ENCODE results near the gene HYAL3. TPM values are rescaled to one million over a fixed set of nuclear protein-coding genes. Genes with fewer than 3 reads are reported as not detected.

HYAL3 gene
- total RNA-seq, 1 experiment from 2014 or later, result 10.2 TPM

DNA sequence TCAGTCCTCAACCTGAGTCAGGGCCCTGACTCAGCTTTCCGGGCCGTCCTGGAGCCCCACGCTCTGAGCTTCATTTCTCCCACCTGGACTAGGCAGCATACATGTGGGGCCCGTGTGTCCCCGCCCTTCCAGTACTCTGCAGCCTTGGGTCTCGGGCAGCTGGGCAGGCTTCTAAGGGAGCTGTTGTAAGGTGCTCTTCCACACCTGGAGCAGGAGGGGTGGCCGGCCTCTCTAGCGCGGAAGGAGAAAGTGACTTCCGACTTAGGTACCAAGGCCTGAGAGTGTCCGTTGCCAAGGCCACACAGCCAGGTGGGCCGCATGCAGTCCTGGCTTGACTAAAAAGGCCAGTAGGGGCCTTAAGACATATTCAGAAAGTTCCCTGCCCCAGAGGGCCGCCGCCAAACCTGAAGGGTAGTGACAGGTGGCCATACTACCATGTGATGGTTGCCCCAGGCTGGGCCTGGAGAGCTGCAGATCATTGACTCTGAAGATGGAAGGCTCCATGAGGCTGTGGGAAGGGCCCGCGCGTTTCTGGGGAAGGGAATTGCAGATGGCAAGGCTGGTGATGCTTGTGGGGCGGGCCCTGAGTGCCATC lies 39.7 kb downstream of the HYAL3 start:
- no TSS peak for BruUV-seq (replicated peaks)
- DNase-seq, result no peak

GRCh38 chr3:50258979-50259378 lies 40.2 kb downstream of the HYAL3 start:
- Histone ChIP-seq H3K79me2 (ENCODE audit: low read depth) (no peaks in the 10 kb centered on the region), H3K36me3 (ENCODE audit: low read depth) (no peaks in the 10 kb centered on the region), H3K4me3 (no peak overlapping the region), H3F3A (ENCODE audit: insufficient read depth, low read depth) (peaks cover 6% of the 10 kb centered on the region; the same call in 1 of the 2 replicates), H3K9me2 (ENCODE audit: insufficient read depth) (no peaks in the 10 kb centered on the region), H3K27me3 (ENCODE audit: insufficient read depth, low read depth) (no peaks in the 10 kb centered on the region), H4K20me1 (ENCODE audit: insufficient read depth) (no peaks in the 10 kb centered on the region), H3K4me1 (replicated peaks; ENCODE audit: insufficient read depth) (peaks cover 6% of the 10 kb centered on the region), H3K4me2 (no peak overlapping the region), H3K9me3 (ENCODE audit: insufficient read depth, low read depth) (no peaks in the 10 kb centered on the region), H2AFZ (no peak overlapping the region), H3K27ac (no peak overlapping the region)
- no TSS peak for BruUV-seq (replicated peaks)
- TF ChIP-seq CTCF (conservative IDR thresholded peaks at IDR 0.05), result no peak
- no peak for TF ChIP-seq EZH2 (IDR thresholded peaks at IDR 0.05; ENCODE audit: low read depth)
- DNase-seq, result no peak
- ChIA-PET POLR2A (ENCODE audit: unreplicated experiment) (no interaction called here), CTCF (interaction anchor here (0.6 to 1.0 kb wide), 3 partner anchors 10 to 31 kb away, joined by 3 to 9 read pairs (median 7); no protein-coding TSS in a partner anchor)
- intact Hi-C loops (cut with micrococcal nuclease; ENCODE audit: unreplicated experiment), result no loop called here

More for the DNA sequence above, 39.7 kb downstream of the HYAL3 start:
- TF ChIP-seq EZH2 (IDR thresholded peaks at IDR 0.05; ENCODE audit: low read depth), result no peak
- no peak for TF ChIP-seq CTCF (conservative IDR thresholded peaks at IDR 0.05)
- no peak overlapping the region for H3K27ac ChIP-seq
- ChIA-PET POLR2A (ENCODE audit: unreplicated experiment) (no interaction called here), CTCF (interaction anchor here (0.5 to 1.0 kb wide), 3 partner anchors 10 to 13 kb away, joined by 3 to 5 read pairs (median 3); no protein-coding TSS in a partner anchor)
- H4K20me1 ChIP-seq (ENCODE audit: insufficient read depth), result no peaks in the 10 kb centered on the region
- H2AFZ ChIP-seq, result no peak overlapping the region
- H3K9me2 ChIP-seq (ENCODE audit: insufficient read depth), result no peaks in the 10 kb centered on the region
- H3F3A ChIP-seq (ENCODE audit: insufficient read depth, low read depth), result peaks cover 11% of the 10 kb centered on the region; the same call in 1 of the 2 replicates
- no peaks in the 10 kb centered on the region for H3K27me3 ChIP-seq (ENCODE audit: insufficient read depth, low read depth)
- no peaks in the 10 kb centered on the region for H3K79me2 ChIP-seq (ENCODE audit: low read depth)
- H3K4me1 ChIP-seq (replicated peaks; ENCODE audit: insufficient read depth), result peaks cover 12% of the 10 kb centered on the region
- intact Hi-C loops (cut with micrococcal nuclease; ENCODE audit: unreplicated experiment), result loop anchor here (1.0 to 5.0 kb wide), 4 partner anchors 10 to 293 kb away; partner anchors contain the start of gene SEMA3B
- peak overlapping the region; percentile 65 for H3K4me2 ChIP-seq
- no peaks in the 10 kb centered on the region for H3K36me3 ChIP-seq (ENCODE audit: low read depth)
- H3K4me3 ChIP-seq, result peak overlapping the region; percentile 60; the same call in 1 of the 2 replicates
- no peaks in the 10 kb centered on the region for H3K9me3 ChIP-seq (ENCODE audit: insufficient read depth, low read depth)

DNA sequence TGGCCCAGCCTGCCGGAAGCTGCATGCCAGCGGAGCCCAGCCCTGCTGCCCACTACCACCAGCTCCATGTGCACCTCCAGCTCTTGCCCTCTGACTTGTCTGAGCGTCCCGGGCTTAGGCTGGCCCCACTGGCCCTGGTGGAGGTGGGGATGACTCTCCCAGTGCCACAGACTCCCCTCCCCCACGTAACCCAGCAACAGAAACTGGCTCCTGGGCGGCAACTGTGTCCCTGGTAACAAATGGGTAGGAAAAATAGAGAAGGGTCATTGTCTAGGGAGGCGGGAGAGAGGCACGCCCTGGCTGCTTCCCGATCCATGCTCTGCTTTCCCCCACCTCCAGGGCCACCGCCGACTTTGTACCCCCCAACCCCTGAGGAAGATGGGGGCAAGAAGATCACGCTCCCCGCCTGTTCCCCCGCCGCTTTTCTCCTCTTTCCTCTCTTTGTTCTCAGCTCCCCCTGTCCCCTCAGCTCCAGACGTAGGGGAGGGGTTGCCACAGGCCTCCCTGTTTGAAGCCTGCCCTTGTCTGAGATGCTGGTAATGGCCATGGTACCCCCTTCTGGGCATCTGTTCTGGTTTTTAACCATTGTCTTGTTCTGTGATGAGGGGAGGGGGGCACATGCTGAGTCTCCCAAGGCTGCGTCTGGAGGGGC lies 41.0 kb downstream of the HYAL3 start:
- no peak overlapping the region for H3K27ac ChIP-seq
- no peak overlapping the region for H3K4me2 ChIP-seq
- H3K4me3 ChIP-seq, result no peak overlapping the region
- H3K36me3 ChIP-seq (ENCODE audit: low read depth), result no peaks in the 10 kb centered on the region
- ChIA-PET CTCF (interaction anchor here (0.6 to 1.0 kb wide), 4 partner anchors 10 to 1411 kb away, joined by 3 to 9 read pairs (median 5); no protein-coding TSS in a partner anchor), POLR2A (ENCODE audit: unreplicated experiment) (no interaction called here)
- 0 out of 2 replicates have a peak, but pooled peaks cover 4% of the 10 kb centered on the region for H3F3A ChIP-seq (ENCODE audit: insufficient read depth, low read depth)
- no peaks in the 10 kb centered on the region for H3K9me2 ChIP-seq (ENCODE audit: insufficient read depth)
- H3K27me3 ChIP-seq (ENCODE audit: insufficient read depth, low read depth), result no peaks in the 10 kb centered on the region
- H3K9me3 ChIP-seq (ENCODE audit: insufficient read depth, low read depth), result no peaks in the 10 kb centered on the region
- H3K79me2 ChIP-seq (ENCODE audit: low read depth), result no peaks in the 10 kb centered on the region
- DNase-seq, result no peak
- no TSS peak for BruUV-seq (replicated peaks)
- TF ChIP-seq CTCF (conservative IDR thresholded peaks at IDR 0.05) (no peak), EZH2 (IDR thresholded peaks at IDR 0.05; ENCODE audit: low read depth) (no peak)
- H3K4me1 ChIP-seq (replicated peaks; ENCODE audit: insufficient read depth), result no peaks in the 10 kb centered on the region; the same call in 1 of the 2 replicates
- no peaks in the 10 kb centered on the region for H4K20me1 ChIP-seq (ENCODE audit: insufficient read depth)
- H2AFZ ChIP-seq, result no peak overlapping the region
- intact Hi-C loops (cut with micrococcal nuclease; ENCODE audit: unreplicated experiment), result no loop called here

Data from PC-9 (cell line).